Epithelial cell of esophagus (primary cell): ENCODE data around the gene MAP4K2.

Source experiments
- DNase-seq: peaks from one replicate; pipeline ENCODE4 v3.0.0; 2010; ENCODE audit warnings: low read depth
- H3K4me3 ChIP-seq: 2 replicates; pipeline ENCODE4 v1.5.1; 2011; ENCODE audit warnings: mild to moderate bottlenecking, low read length, control low read depth
- TF ChIP-seq, protein P1 (sequence below): IDR thresholded peaks from 2 replicates; pipeline ENCODE4 v1.5.1; 2011; ENCODE audit warnings: low read depth, mild to moderate bottlenecking, low read length, control low read depth, inconsistent platforms; ENCODE audit not compliant: insufficient read depth; ENCODE audit errors: missing control alignments

Gene MAP4K2

DNA sequence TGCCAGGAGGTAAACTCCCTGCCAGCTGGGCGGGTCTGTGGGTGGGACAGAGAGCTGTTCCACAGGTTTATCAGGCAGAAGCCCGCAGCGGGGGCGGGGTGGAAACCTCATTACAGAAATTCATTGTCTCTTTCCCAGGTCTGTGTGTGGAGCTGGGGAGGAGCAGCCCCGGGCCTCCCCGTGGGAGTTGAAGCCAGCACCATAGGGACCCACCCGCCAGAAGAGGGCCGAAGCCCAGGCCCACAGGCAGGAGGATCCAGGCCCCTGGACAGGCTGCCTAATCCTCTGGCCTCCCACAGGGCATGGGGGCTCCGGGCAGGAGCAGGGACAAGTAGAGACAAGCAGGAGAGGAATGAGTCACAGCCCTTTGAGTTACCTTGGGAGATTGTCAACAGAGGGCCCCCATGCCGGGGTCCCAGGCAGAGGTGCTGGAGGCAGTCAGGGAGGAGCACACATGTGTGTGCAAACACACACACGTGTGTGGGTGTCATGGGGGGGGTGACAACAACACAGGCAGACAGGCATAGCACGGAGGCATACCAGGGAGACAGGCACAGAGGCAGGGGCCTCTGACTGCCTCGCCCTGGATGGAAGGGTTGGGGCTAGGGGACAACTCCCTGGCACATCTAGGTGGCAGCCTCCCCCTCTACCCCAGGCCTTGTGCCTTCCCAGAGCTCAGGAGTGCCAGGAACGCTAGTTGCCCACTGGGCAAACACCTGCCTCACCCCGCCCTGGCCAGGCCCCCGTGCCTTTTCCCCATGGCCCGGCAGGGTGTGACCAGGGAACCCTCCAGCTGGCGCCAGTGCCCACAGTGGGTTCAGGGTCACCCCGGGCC is 40.1 kb upstream of the MAP4K2 start:
- DNase-seq = peak; percentile 88
- H3K4me3 ChIP-seq = peak overlapping the region; percentile 82
- TF ChIP-seq, protein P1, sequence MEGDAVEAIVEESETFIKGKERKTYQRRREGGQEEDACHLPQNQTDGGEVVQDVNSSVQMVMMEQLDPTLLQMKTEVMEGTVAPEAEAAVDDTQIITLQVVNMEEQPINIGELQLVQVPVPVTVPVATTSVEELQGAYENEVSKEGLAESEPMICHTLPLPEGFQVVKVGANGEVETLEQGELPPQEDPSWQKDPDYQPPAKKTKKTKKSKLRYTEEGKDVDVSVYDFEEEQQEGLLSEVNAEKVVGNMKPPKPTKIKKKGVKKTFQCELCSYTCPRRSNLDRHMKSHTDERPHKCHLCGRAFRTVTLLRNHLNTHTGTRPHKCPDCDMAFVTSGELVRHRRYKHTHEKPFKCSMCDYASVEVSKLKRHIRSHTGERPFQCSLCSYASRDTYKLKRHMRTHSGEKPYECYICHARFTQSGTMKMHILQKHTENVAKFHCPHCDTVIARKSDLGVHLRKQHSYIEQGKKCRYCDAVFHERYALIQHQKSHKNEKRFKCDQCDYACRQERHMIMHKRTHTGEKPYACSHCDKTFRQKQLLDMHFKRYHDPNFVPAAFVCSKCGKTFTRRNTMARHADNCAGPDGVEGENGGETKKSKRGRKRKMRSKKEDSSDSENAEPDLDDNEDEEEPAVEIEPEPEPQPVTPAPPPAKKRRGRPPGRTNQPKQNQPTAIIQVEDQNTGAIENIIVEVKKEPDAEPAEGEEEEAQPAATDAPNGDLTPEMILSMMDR = no peak

DNA sequence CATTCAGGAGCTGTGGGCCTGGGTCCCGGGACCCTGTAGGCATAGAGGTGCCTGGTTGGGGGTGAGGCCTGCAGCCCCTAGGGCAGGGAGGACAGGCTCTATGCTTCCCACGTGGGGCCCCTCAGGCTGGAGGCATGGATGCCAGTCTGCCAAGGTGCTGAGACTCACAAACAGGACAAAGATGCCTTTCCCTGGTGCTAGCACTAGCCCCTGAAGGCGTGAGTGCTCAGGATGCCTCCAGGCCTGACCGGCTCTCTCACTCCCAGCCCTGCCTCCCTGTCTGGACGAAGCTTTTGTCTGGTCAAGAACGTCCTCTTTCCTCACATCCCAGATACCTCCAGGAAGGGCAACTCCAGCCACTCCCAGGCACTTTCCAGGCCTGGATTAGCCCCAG is 39.3 kb upstream of the MAP4K2 start:
- TF ChIP-seq, protein P1 = no peak
- H3K4me3 ChIP-seq = peak overlapping the region; percentile 82
- DNase-seq = peak; percentile 50

DNA sequence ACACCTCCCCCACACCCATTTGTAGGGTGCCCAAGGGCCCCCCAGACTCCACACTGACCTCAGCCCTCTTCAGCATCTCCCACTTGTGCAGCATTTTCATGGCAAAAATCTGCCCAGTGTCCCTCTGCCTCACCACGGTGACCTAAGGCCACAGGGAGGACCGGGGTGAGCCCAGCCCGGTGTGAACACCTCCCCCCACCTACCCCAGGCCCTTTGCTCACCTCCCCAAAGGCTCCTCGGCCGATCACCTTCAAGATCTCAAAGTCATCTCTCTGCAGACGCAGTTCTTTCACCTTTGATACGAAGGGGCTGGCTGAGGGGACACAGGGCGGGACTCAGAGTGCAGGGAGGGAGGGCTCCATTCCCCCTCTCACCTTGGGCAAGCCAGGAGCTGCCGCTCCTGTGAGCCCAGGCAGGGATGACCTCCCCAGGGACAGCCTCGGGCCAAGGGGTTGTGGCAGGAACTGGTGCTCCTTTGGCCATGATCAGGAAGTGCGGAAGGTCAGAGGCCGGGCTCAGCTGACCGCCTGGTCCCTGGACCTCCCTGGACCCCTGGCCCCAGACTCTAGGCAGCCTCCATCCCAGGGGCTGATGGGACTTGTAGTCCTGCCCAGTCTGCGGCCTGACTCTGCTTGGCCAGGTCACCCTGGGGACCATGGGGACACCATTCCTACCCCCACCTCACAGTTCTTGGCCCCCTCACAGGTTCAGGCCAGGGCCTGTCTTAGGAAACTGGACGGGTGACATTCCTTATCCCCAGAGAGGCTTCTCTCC is 38.8 kb upstream of the MAP4K2 start:
- peak; percentile 42 for DNase-seq
- peak overlapping the region; percentile 82 for H3K4me3 ChIP-seq
- TF ChIP-seq, protein P1 = no peak

DNA sequence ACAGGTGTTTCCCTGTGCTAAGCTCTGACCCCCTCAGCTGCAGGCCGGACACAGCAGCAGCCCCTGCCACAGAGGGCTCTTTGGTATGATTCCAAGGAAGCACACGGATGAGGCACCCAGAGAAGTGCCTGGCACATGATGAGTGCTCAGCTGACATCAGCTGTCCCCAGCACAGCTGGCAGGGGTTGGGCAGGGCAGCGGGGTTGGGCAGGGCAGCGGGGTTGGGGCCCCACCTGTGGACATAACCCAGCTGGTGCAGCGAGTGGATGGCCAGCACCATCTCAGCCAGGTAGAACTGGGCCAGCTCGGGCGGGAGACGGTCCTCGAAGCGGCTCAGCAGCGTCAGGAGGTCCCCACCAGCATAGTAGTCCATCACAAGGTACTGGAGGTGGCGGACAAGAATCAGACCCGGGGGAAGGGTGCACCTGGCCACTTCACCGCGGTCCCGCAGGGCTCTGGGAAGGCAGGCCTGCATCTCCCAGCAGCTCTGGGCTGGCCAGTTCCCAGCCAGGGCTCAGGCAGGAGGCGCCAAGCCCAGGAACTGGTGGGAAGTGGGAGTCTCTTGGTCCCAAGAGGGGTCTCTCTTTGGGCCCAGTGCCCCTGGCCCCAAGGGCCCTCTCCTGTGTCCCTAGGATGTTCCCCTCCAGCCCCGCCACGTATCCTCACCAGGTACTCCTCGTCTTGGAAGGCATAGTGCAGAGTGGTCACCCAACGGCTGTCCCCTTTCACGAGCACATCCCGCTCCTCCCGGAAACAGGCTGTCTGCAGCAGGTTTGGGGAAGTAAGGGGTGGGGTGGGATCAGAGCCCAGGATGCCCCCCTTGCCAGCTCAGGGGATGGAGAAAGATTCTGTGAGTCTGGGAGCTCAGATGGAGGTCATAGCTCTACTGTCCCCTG is 37.1 kb upstream of the MAP4K2 start:
- no peak overlapping the region for H3K4me3 ChIP-seq
- DNase-seq = no peak

DNA sequence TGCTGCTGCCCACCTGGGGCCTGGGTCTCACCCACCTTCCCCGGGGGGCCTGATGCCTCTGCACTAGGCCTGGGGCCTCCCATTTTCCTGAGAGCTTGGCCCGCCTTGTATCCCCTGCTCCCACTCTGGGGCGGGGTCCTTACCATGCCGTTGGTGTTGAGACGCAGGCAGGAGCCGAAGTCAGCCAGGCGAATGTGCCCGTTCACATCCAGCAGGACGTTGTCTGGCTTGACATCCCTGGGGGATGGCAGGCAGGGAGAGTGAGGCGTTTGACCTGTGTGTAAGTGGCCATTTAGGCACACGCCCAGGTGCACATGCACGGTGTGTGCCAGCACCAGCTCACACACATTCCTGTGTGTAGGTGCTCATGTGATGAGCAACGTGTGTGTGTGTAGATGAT is 36.3 kb upstream of the MAP4K2 start:
- no peak for DNase-seq
- no peak overlapping the region for H3K4me3 ChIP-seq
- TF ChIP-seq, protein P1 = no peak

More for the DNA sequence above, 37.1 kb upstream of the MAP4K2 start:
- TF ChIP-seq, protein P1 = no peak

DNA sequence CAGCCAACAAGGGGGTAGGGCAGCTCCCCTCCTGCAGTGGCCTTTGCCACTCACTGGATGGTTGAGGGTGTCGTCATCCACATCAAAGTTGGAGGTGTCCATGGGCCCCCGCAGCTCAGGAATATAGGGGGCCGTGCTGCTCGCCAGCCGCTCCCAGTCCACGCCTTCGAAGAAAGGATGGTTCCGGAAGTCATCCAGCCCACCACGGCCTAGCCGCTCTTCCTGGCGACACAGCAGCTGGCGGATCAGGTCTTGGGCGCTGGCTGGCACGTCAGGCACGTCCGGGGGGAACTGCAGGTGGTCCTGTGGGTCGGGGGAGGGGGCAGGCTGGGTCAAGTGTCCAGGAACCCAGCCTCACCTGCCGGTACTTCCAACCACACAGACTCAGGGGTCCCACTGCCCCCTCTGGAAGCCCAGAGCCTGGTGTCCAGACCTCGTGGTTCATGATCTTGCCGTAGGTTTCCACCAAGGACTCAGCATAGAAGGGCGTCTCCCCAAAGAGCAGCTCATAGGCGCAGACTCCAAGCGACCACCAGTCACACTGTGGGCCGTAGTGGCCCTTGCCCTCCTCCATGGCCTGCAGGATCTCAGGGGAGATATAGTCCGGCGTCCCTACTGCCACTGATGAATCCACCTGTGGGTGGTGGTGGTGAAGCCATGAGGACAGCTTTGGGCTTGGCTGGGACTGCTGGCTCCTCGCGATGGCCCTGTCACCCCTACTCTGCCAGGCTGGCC is 35.8 kb upstream of the MAP4K2 start:
- TF ChIP-seq, protein P1 = no peak
- no peak overlapping the region for H3K4me3 ChIP-seq
- DNase-seq = no peak
